ENCODE data around the gene SMPDL3A. TPM values are rescaled to one million over a fixed set of nuclear protein-coding genes. Genes with fewer than 3 reads are reported as not detected.

The SMPDL3A gene
- total and polyA plus RNA-seq, 2 donors (not counting 3 experiments of a cell fraction or from before 2014, with no cell fraction given) = 4.1 to 4.2 TPM

DNA sequence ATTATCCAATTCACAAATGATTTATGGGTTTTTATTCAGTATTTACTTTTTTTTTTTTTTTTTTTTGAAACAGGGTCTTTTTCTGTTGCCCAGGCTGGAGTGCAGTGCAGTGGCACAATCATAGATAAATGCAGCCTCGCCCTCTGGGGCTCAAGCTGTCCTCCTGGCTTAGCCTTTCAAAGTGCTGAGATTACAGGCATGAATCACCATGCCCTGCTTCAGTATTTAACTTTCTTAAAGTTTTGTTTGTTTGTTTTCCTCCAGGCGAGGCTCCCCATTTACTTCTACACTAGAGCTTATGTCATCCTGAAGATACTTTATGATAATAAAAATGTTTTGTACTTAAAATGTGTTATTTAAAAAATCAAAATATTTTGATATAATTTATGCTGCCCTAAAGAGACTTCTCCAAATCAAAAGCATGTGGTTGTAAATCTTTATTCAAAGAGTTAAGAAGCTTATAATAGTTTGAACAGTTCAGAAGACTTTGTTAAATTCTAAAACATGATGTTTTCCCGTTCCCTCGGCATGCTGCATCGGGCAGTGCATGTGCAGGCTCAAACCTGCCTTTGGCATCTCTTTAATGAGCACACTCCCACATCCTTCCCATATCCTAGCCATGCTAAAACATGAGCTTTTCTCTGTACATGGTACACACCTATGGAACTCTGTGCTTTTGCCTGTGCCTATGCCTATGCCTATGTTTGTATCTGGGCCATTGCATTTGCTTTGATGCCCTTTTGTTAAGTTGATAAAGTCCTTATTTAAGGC is 11.0 kb downstream of the SMPDL3A start:
- TF ChIP-seq EZH2 (IDR thresholded peaks at IDR 0.05; ENCODE audit: borderline replicate concordance, low read depth, low read length, severe bottlenecking) (no peak), FOS (IDR thresholded peaks at IDR 0.05; ENCODE audit: borderline replicate concordance, insufficient read depth, low read length) (no peak), JUN (IDR thresholded peaks at IDR 0.05; ENCODE audit: borderline replicate concordance, insufficient read depth, insufficient read length, low read depth) (no peak), MYC (IDR thresholded peaks at IDR 0.05; ENCODE audit: low read depth, low read length) (no peak), POLR2A (IDR thresholded peaks at IDR 0.05; ENCODE audit: low read depth, low read length) (no peak), POLR2AphosphoS5 (IDR thresholded peaks at IDR 0.05; ENCODE audit: insufficient read depth, low read depth, low read length) (no peak), GATA2 (IDR thresholded peaks at IDR 0.05; ENCODE audit: insufficient read depth, insufficient read length, low read depth, low read length) (no peak)
- TF ChIP-seq, protein P1, sequence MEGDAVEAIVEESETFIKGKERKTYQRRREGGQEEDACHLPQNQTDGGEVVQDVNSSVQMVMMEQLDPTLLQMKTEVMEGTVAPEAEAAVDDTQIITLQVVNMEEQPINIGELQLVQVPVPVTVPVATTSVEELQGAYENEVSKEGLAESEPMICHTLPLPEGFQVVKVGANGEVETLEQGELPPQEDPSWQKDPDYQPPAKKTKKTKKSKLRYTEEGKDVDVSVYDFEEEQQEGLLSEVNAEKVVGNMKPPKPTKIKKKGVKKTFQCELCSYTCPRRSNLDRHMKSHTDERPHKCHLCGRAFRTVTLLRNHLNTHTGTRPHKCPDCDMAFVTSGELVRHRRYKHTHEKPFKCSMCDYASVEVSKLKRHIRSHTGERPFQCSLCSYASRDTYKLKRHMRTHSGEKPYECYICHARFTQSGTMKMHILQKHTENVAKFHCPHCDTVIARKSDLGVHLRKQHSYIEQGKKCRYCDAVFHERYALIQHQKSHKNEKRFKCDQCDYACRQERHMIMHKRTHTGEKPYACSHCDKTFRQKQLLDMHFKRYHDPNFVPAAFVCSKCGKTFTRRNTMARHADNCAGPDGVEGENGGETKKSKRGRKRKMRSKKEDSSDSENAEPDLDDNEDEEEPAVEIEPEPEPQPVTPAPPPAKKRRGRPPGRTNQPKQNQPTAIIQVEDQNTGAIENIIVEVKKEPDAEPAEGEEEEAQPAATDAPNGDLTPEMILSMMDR (IDR thresholded peaks at IDR 0.05; ENCODE audit: extremely low read depth in 1 of 2, insufficient read depth in 1 of 2, low read depth in 1 of 2, low read length in 2 of 2) = no peak
- TF ChIP-seq, protein P2, sequence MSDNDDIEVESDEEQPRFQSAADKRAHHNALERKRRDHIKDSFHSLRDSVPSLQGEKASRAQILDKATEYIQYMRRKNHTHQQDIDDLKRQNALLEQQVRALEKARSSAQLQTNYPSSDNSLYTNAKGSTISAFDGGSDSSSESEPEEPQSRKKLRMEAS (IDR thresholded peaks at IDR 0.05; ENCODE audit: insufficient read depth, insufficient read length) = no peak

More for the DNA sequence above, 11.0 kb downstream of the SMPDL3A start:
- Histone ChIP-seq H3K9me3 (replicated peaks; ENCODE audit: control insufficient read depth, insufficient read depth, low read length) (no peaks in the 10 kb centered on the region), H3K36me3 (ENCODE audit: control insufficient read depth in 2 of 2, extremely low read depth in 1 of 2, insufficient read depth in 2 of 2, low read length in 2 of 2) (no peaks in the 10 kb centered on the region), H3K27me3 (ENCODE audit: control insufficient read depth in 2 of 2, insufficient read depth in 2 of 2, low read length in 2 of 2) (no peaks in the 10 kb centered on the region), H3K4me3 (replicated peaks in 1 of 3; ENCODE audit: insufficient read depth in 1 of 3, low read depth in 1 of 3, low read length in 3 of 3) (no peak overlapping the region), H4K20me1 (replicated peaks; ENCODE audit: control insufficient read depth, extremely low read depth, insufficient read depth, low read length) (no peaks in the 10 kb centered on the region), H3K9me1 (replicated peaks; ENCODE audit: control insufficient read depth, extremely low read depth, insufficient read depth, low read length) (no peaks in the 10 kb centered on the region), H3K4me1 (ENCODE audit: control insufficient read depth, extremely low read depth, insufficient read depth, low read length) (no peaks in the 10 kb centered on the region), H3K27ac (ENCODE audit: insufficient read depth, low read depth, low read length) (no peak overlapping the region), H3K4me2 (ENCODE audit: insufficient read depth, low read length) (no peak overlapping the region), H2AFZ (ENCODE audit: low read depth, low read length) (no peak overlapping the region), H3K9ac (replicated peaks; ENCODE audit: extremely low read depth, insufficient read depth, low read length) (no peak overlapping the region), H3K79me2 (ENCODE audit: control insufficient read depth, insufficient read depth, low read length) (no peaks in the 10 kb centered on the region)
- dilution Hi-C loops (cut with MboI; ENCODE audit: extremely low pct_ligation_motif_present, low sequenced_read_pairs) = no loop called here
- BruUV-seq (replicated peaks) = no TSS peak
- POLR2A ChIA-PET = no interaction called here
- intact Hi-C loops (cut with micrococcal nuclease) = no loop called here
- CTCF ChIA-PET = no interaction called here
- DNase-seq (ENCODE audit: low read depth, low spot score) = no peak
- no peak for FAIRE-seq

Data from endothelial cell of umbilical vein (primary cell).